IPS-NIHi11 (cell line): ENCODE measurements around the gene SP4.

Experiments used
- DNase-seq: peaks from one replicate; pipeline ENCODE4 v3.0.0; 2012; ENCODE audit warnings: mixed read lengths, low spot score

Gene SP4

GRCh38 chr7:21427871-21428658, at the start of gene SP4:
Gene SP4 (plus strand): TSS chr7:21428083. CDS start chr7:21428252, 169 bp downstream.
- DNase-seq: peak; percentile 91

- no peak for DNase-seq
These were observed 44.4 kb upstream of the SP4 start for GRCh38 chr7:21383227-21384220.

GRCh38 chr7:21393937-21394336, 33.9 kb upstream of the SP4 start:
- DNase-seq: no peak

- DNase-seq: no peak
These were observed 25.9 kb upstream of the SP4 start for GRCh38 chr7:21401944-21402343.

GRCh38 chr7:21407796-21408480, 19.9 kb upstream of the SP4 start:
- no peak for DNase-seq

DNA sequence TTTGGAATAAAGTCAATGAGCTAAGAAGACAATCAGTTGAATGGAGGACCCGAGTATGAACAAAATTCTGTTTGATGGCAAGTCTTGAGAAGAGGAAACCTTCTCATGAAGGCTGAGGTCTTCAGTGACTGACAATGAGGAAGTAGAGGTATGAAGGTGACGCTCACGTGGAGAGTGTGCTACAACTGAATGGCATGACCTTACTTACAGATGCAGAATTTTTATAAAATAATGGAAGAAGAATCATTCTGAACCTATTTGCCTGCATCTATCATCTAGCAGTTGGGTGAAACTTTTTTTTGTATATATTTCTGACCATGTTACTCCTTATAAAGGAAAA, 19.4 kb upstream of the SP4 start:
- DNase-seq: no peak

DNA sequence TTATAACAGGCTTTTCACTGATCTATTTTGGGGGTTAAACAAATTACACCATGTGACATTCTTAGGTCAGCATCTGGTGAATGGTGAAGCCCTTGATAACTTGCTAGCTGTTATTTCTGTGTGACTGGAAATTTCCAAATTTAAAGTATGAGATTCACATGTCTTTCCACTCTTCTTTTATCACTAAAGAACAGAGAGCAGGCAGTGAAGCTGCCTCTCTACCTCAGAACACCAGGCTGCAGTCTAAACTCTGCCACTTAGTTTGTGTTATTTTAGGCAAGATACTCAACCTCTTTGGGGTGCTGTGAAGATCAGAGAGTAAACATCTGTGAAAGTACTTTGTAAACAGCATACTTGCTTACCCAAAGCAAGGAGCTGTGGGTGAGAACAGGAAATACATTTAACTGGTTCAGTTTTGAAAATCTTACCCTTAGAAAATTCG, 15.5 kb upstream of the SP4 start:
- DNase-seq: no peak

DNA sequence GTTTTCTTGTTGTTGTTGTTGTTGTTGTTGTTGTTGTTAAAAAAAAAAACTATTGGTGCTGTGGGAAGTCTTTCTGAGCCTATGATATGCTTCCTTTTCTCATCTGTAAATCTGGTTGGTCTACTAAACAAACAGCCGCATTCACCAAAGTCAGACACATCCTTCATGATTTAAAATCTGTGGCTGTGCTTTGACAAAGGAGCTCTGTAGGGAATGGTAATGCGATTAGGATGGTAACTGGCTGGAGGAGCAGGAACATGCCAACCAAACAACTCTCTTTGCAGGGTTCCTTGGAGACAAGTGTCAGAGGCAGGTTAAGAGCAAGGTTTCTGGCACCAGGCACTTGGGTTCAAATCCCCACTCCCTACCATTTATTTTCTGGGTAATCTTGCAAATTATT, 14.9 kb upstream of the SP4 start:
- DNase-seq: peak; percentile 26

DNA sequence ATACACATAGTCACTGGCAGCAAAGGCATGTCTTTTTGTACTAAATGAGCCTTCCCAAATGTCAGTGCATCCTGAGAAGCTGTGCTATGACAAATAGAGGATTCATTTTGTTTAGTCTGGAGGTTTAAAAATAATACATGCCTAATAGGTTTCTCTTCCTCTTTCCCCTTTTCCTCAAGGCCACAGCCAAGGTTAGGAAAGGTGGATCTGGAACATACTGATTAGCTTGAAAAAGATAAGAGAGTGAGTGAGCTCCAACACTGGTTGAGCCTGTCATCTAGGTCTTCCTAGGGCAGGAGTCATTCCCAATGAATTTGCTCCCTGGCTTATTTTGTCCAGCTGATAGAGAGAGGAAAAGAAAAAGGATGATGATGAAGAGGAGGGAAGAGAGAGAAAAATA, 14.4 kb upstream of the SP4 start:
- no peak for DNase-seq

DNA sequence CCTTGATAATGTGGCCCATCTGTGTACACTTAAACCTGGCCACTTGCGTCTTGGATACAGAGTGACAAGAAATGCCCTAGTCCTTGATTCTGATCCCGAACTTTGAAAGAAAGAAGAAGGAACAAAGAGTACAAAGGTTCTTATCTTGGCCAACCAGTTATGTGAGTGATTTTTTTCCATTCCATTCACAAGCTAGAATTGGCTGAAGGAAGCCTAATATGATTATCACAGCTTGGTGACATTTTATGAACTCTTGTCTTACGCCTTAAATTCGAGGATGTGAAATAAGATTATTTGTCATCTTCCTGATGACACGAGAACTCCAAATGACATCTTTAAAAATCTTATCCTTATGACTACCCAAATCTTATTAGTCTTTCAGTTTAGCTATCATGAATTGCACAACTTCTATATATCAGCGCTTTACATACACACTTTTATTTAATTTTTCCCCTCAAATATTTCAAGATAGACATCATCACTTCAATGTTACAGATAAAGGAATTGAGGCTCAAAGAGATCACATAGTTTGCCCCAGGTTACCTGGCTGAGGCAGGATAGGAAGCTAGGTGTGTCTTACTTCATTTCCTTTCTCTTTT, 13.0 kb upstream of the SP4 start:
- no peak for DNase-seq

GRCh38 chr7:21417647-21418046, 10.2 kb upstream of the SP4 start:
- DNase-seq: no peak

GRCh38 chr7:21422751-21423150, 5.1 kb upstream of the SP4 start:
- no peak for DNase-seq

DNA sequence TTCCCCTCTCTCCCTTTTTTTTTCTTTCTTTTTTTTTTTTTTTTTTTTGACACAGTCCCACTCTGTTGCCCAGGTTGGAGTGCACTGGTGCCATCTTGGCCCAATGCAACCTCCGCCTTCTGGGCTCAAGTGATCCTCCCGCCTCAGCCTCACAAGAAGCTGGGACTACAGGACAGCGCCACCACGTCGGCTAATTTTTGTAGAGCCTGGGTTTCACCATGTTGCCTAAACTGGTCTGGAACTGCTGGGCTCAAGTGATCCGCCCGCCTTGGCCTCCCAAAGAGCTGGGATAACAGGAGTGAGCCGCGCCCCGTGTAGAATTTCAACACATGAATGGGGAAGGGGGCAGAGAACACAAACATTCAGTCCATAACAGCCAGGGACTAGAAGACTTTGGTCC, 2.6 kb upstream of the SP4 start:
- no peak for DNase-seq

DNA sequence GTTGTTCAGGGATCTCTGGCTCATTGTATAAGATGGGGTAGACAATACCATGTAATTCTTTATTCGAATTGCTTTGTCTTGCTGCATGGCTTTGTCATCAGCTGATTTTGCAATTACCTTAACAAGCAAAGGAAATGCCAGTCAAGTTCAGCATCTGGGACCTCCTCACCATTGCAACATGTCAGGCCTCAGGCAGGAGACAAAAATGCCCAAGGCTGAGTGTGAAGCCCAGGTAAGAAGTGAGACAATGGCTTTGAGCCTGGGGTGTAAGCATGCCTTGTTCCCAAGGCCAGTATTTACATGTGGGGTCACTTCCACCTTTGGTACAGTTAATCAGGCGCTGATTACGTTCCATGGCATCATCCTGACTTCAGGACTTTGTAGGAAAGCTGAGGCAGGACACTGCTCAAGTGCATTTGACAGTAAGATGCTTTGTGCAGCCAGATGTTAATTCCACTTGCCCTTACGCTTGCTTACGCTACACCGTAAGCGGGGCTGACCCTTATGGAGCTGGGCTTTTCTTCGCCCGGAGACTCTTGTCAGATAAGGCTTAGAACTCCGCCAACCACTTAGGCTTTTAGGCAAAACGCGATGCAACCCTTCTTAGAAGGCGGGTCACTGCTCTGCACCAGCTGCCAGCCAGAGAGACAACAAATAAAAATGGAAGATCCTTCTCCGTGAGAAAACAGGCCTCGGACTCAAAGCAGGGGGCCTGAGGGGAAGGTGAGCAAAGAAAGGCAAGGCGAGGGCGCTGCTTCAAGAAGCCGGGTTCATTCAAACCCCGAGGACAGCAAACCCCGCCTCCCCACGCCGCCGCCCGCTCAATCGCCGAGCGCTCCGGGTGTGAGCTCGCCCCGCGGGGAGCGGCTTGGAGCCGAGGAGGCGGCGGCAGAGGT, 1.3 kb upstream of the SP4 start:
- DNase-seq: peak; percentile 26

DNA sequence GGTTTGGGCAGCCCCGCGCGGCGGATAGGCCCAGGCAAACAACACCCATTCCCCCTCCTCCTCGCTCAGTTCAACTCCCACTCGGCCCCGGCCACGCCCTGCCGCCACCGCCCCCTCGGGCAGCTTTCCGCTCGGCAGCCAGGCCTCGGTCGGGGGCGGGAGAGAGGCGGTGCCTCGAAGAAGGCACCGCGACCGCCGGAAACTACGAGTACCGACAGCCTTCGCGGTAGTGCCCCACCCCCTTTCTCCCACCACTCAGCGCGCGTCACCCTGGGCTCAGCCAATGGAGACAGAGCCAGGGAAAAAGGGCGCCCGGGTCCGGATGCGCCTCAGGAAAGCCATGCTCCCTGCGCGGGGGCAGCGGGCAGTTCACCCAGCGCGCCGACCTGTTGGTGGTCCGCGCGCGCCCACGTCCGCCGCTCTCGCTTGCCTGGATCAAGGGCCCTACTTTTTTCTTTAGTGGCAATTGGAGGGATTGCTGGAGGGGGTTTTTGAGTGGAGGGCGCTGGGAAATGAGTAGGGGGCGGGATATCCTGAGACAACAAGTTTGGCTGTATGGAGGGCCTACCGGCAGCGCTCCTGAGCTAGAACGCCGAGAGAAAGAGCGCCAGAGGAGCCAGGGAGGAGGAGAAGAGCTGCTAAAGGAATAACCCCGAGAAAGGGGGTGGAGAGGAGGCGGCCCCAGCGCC, 557 bp upstream of the SP4 start:
- DNase-seq: peak; percentile 95

- DNase-seq: no peak
These were observed 717 bp downstream of the SP4 start for GRCh38 chr7:21428659-21428941.

GRCh38 chr7:21429021-21429420, 1.1 kb downstream of the SP4 start:
- DNase-seq: no peak

DNA sequence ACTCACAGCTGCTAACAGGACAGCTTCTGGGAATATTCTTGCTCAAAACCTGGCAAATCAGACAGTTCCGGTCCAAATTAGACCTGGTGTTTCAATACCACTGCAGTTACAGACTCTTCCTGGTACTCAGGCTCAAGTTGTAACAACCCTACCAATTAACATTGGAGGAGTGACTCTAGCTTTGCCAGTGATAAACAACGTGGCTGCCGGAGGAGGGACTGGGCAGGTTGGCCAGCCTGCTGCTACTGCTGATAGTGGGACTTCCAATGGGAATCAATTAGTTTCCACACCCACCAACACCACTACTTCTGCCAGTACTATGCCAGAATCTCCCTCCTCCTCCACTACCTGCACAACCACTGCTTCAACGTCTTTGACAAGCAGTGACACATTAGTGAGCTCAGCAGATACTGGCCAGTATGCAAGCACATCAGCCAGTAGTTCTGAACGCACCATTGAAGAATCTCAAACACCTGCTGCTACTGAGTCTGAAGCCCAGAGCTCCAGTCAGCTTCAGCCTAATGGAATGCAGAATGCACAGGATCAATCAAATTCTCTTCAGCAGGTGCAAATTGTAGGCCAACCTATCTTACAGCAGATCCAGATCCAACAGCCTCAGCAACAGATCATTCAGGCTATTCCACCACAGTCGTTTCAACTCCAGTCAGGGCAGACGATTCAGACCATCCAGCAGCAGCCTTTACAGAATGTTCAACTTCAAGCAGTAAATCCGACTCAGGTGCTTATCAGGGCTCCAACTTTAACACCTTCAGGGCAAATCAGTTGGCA, 2.1 kb downstream of the SP4 start:
- no peak for DNase-seq

- DNase-seq: no peak
These were observed 2.7 kb downstream of the SP4 start for GRCh38 chr7:21430575-21430954.
